Astrocyte of the cerebellum (primary cell): ENCODE results near the gene GLIS1.

Source experiments
- DNase-seq: peaks from one replicate; pipeline ENCODE4 v3.0.0-alpha.2; 2011; ENCODE audit warnings: low read depth
- H3K4me3 ChIP-seq: 2 replicates; pipeline ENCODE4 v1.5.1; 2011; ENCODE audit warnings: mild to moderate bottlenecking, low read depth, low read length, moderate library complexity
- CTCF ChIP-seq: IDR thresholded peaks from 2 replicates; pipeline ENCODE4 v1.5.1; 2012; ENCODE audit warnings: low read length, low read depth, moderate library complexity, mild to moderate bottlenecking; ENCODE audit errors: missing control alignments
- in situ Hi-C: cut with HindIII; loops from 2 replicates; pipeline ENCODE4 v1.10.0; 2017; ENCODE audit warnings: low sequenced_read_pairs

The GLIS1 gene

GRCh38 chr1:53506355-53507050, 232.5 kb downstream of the GLIS1 start:
- no peak for DNase-seq
- in situ Hi-C loops: no loop called here
- H3K4me3 ChIP-seq: no peak overlapping the region
- no peak for TF ChIP-seq CTCF

GRCh38 chr1:53505891-53506290, 233.1 kb downstream of the GLIS1 start:
- H3K4me3 ChIP-seq: no peak overlapping the region
- TF ChIP-seq CTCF: no peak
- DNase-seq: no peak
- in situ Hi-C loops: no loop called here

GRCh38 chr1:53505401-53505800, 233.6 kb downstream of the GLIS1 start:
- DNase-seq: no peak
- in situ Hi-C loops: no loop called here
- TF ChIP-seq CTCF: no peak
- H3K4me3 ChIP-seq: no peak overlapping the region

- H3K4me3 ChIP-seq: no peak overlapping the region
- no peak for DNase-seq
- in situ Hi-C loops: no loop called here
- no peak for TF ChIP-seq CTCF
These were observed 234.1 kb downstream of the GLIS1 start for GRCh38 chr1:53504901-53505300.

GRCh38 chr1:53503433-53504217, 235.3 kb downstream of the GLIS1 start:
- DNase-seq: no peak
- H3K4me3 ChIP-seq: no peak overlapping the region
- no peak for TF ChIP-seq CTCF
- in situ Hi-C loops: no loop called here

- no peak for TF ChIP-seq CTCF
- no peak overlapping the region for H3K4me3 ChIP-seq
- no peak for DNase-seq
- in situ Hi-C loops: no loop called here
These were observed 236.1 kb downstream of the GLIS1 start for GRCh38 chr1:53502641-53503432.
